DMS79 (cell line): ENCODE measurements around the gene TP53AIP1.

ENCODE experiments used
- DNase-seq: peaks from one replicate; lab custom pipeline; 2025; lab: John Stamatoyannopoulos, UW

Gene TP53AIP1

GRCh38 chr11:128889657-128890213 is 52.9 kb downstream of the TP53AIP1 start:
- DNase-seq: no peak

GRCh38 chr11:128888034-128888985 is 54.4 kb downstream of the TP53AIP1 start:
- DNase-seq: no peak

DNA sequence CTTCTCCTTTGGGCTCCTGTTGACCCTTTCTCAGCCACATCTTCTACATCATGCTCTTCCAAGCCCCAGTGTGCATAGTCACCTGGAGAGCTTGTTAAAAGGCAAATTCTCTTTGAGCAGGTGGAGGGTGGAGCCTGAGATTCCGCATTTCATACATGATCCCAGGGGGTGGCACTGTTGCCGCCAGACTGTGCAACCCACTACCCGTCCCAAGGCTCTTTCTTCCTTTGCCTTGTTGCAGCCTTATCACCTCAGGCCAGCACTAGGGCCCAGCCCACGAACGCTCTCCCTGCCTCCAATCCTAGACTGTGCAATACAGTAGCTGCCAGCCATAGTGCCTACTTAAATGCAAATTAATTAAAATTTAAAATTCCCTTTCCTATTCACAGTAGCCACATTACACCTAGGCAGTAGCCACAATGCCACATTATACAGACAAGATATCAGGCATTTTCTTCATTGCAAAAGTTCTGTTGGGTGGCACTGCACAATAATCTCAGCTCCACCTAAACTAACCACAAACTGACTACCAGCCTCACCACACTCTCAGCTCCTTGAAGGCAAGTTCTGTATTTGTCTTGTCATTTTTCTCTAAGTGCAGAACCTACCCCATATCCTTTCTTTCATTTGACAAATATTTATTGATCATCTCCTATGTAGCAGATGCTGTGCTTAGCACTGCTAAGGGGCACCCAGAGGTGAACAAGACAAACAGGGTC is 56.1 kb downstream of the TP53AIP1 start:
- DNase-seq: no peak
